HG03442 (cell line): ENCODE measurements around the gene SERTAD2.

Experiments
- ATAC-seq: cut with Tn5 transposase; IDR thresholded peaks from one replicate; pipeline ENCODE4 v1.9.1; 2021; ENCODE audit warnings: mild to moderate bottlenecking, moderate library complexity; ENCODE audit not compliant: unreplicated experiment

Gene SERTAD2

DNA sequence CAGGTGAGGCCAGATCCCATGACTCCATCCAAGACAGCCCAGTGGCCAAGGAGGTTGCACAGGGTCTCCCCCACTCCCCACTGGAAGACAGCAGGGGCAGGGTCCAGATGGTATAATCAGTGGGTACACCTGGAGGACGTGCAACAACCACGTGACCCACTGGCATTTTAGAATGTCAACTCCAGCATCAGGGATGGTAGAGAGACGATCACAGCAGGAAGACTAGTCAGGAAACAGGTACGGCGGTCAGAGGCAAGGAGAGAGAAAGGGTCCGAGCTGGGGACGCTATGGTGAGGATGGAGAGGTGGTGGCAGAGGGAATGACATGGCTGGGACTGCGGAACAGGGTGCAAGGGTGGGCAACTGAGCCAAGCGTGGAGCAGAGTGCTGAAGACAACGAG is 23.0 kb downstream of the SERTAD2 start:
- ATAC-seq, result no peak

DNA sequence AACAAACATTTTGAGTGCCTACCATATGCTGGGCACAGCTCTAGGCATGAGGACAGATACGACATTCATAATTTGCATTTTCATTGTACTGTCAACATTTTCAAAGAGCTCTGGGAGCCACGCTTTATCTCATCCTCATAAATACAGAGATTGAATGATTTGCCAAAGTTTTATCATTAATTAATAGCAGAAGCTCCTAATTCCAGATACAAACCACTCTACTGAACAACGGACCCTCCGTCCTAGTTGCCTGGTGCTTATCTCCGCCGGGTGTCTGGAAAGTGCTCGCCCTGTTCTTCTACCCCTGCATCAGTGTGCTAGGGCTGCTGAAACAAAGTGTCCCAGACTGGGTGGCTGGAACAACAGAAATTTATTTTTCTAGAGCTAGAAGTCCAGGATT is 23.8 kb downstream of the SERTAD2 start:
- no peak for ATAC-seq

DNA sequence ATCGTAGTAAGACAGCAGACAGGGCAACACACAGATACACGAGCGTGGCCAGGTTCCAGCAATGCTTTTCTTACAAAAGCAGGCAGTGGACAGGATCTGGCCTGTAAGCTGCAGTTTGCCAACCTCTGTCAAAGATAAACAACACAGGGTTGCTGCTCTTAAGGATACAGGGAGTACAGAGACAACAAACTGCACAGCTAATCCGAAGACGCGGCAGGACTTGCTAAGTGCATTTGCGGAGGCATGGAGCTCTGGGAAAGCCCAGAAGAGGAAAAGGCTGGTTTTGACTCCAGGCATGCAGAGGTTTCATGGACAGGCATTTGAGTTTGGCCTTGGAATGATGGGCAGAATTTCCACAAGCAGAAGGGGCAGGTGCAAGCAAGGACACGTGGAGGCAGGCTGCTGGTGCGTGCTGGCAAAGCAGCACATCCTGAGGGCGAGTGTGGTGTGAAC is 24.4 kb downstream of the SERTAD2 start:
- no peak for ATAC-seq

DNA sequence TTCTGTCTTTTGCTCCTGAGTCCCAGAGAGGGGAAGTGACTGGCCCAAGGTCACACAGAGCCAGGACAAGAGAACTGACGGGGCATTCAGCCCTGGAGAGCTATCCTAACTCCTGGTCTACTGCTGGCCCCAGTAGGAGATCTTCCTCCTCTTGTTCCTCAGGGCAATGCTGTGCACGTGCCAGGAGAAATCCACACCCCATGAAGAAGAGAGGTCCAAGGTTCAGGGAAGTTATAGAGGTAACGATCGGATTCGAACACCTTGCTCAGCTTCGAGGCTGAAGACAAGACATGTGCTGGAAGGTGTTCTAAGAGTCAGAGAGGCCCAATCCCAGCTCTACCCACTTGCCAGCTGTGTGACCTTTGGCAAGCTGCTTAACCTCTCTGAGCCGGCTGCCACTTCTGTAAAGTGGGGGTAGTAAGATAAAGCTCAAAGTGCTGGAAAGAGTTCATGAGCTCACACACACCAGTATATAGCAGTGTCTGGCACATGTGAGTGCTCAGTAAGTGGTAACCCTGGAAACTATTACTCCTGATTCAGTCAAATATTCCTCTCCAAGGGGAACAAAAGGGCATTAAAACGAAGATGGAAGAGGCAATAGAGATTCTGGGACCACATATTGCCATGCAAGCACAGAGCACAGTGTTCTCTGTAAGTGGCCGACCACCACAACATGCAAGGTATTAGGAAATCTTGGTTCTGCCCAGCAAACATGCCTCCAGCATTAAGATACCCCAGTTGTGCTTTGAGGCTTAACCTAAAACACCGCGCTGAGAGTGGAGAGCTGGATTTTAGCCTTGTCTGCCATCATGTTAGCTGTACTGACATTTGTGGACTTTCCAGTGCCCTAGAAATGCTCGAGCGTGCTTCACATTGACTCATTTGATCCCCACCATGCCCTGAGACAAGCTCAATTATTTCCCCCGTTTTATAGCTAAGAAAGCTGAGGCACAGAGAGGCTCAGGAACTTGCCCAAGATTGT is 25.6 kb downstream of the SERTAD2 start:
- no peak for ATAC-seq

DNA sequence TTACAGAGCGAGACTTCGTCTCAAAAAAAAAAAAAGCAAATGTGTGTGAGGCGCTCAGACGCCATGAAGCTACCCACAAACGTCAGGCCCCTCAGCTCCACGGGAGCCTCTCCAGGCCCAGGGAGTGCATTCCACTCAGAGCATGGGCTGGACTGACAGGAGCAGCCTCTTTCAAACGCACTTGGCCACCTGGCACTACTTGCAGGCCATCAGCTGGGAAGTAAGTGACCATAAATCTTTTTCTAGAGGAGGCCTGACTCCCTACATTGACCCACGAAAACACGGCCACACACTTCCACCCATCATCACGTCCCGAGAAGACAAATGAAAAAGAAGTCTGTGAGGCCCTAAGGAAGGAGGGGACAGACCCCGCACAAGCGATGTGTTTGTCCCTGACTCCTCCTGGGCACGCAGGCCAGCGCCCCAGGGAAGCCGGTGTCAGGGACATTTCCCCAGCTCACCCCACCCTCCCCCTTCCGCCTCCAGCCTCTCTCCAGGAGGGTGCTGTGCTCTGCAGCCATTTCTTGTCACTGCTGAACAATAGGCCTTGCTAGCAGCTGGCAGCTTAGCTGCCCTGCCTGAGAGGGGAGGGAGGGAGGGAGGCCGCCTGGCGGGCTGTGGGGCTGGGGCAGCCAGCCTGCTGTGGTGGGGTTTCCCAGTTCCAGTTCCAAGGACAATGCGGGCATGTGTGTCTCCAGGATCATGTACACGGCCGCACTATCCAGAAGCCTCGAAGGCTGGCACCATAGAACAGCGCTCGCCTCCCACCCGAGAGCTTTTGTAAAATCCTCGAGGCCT is 26.6 kb downstream of the SERTAD2 start:
- ATAC-seq, result no peak

DNA sequence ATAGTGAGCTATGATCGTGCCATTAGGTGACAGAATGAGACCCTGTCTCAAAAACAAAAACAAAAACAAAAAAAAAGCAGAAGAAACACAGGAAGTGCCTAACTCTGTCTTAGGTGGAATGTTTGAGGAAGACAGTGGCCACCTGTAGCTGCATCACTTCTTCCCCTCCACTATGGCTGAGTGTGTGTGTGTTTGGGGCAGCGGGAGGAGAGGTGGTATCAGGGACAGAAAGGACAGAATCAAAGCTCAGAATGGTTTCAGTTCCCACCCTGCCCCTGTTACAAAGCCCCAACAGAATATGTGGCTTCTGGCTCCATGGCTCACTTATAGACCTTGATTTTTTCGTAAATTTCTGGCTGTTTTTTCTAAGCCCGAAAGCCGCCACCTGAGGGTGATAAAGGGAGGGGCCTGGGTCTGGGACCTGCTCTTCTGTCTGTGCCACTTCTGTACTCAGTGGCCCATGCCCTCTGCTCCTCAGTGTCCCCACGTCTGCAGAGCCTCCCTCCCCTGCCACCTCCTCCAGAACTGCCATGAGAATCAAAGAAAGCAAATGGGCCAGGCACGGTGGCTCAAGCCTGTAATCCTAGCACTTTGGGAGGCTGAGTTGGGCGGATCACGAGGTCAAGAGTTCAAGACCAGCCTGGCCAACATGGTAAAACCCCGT is 27.4 kb downstream of the SERTAD2 start:
- no peak for ATAC-seq

DNA sequence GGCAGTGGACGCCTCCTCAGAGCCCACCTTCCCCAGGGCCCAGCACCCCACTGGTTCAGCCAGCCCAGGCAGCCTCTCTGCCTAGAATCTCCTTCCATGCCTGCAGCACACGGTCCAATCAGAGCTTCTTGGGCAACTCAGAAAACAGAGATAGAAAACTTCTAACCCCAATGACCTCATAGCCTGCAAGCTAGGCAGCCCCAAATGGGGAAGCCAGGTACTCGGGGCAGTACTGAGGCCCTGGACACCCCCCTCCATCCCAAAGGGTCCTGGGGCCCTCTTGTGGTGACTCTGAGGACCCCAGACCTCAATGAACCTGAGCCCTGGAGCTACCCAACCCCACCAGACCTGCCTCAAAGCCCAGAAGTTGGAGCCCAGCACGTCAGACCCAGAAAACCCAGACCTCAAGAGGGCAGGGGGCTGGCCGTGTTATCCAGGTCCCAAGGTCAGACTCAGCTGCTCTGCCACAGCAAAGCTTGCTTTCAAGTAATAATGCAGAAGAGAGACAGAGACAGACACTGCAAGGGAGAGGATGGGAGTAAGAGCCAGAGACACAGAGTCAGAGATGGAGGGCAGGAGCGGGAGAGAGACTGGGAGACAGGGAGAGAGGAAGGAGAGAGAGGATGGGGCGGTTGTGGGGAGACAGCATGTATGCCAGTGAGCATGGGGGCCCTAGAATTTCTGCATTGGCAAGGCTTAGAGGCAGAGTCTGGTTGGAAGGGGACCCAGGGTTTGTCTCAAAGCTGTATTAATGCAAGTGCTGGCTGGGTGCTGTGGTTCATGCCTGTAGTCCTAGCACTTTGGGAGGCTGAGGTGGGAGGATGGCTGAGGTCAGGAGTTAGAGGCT is 28.2 kb downstream of the SERTAD2 start:
- no peak for ATAC-seq

DNA sequence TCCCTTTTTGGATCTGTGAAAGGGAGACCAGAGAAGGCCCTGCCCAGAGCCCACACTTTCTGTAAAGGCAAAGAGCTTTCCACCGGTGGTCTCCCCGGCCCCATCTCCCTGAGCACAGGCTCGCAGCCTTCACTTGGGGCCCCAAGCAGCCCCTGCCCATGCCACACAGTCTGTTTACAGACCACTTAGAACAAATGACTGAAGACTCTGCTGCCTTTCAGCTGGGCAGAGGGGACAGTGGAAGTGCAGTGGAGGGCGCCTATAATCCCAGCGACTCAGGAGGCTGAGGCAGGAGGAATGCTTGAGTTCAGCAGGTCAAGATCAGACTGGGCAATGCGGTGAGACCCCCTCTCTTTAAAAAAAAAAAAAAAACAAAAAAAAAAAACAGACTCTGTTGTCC is 28.9 kb downstream of the SERTAD2 start:
- no peak for ATAC-seq

DNA sequence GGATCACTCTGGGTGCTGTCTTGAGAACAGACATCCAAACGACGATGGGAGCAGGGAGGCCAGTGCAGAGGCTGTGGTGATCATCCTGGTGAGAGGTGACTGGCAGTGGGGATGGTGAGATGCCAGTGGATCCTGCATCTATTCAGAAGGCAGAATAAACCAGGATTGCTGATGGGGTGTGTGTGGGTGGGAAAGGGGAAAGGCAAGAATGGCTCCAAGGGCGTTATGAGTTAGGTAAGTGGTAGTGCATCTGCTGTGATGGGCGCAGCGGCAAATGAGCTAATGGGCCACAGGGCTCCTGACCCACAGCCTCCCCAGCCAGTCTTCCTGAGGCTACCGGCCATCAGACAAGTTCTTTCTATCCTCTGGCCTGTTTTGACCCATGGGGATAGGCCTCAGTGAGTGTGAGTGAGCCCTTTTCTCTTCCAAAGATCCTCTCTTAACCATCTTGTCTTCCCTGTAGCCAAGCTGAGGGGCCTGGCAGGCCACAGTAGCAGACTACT is 29.6 kb downstream of the SERTAD2 start:
- no peak for ATAC-seq

DNA sequence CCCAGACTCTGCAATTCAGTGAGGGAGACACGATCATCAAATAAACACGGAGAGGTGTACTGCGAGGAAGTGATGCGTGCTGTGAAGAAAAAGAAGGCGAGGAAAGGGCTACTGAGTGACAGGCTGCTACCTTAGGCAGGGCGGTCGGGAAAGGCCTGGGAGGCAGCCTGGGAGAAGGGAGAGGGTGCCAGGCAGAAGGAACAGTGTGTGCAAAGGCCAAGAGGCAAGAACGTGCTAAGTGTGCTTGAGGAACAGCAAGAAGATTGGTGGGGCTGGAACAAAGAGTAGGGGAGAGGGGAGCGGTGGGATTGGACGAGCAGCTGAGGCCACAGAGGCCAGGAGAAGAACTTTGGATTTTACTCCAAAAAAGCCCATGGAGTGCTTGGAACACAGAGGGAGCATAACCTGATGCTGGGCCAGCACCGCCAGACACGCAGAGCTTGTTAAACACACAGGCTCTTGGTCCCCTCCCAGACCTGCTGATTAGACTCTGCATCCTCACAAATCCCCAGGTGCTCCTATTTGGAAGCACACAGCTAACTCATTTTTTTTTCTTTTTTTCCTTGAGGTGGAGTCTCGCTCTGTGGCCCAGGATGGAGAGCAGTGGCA is 30.4 kb downstream of the SERTAD2 start:
- ATAC-seq, result no peak

DNA sequence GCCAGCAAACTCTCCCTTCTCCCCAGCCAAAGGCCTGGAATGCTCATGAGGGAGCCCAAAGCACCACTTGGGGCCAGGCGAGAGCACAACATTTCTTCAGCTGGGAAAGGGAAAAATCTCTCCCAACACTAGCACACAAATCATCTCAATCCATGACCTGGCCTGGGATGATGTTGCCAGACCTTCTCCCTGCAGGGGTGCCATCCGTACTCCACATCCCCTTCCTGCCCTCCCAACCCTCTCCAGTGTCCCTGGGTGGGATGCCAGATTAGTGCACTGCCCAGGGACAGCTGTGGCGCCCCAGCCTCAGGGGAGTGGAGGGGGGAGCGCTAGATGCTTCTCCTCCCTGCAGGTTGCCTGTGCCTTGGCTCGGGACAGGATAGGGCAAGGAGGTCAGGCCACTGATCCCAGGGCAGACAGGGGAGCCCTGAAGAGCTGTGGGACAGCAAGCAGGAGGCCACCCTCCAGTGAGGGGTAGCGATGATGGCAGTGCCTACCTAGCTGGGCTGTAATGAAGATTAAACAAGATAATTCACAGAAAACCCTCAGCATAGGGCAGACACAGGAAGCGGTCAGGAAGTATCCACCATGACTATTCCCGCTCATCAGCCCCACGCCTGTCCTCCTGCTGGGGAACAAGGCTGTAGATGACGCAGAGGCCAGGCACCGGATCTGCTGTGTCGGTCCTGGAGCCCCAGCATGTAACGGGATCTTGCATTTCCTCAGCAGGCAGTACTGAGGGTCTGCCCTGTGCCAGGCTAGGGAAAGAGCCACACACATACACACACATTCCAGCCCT is 31.1 kb downstream of the SERTAD2 start:
- ATAC-seq, result no peak

DNA sequence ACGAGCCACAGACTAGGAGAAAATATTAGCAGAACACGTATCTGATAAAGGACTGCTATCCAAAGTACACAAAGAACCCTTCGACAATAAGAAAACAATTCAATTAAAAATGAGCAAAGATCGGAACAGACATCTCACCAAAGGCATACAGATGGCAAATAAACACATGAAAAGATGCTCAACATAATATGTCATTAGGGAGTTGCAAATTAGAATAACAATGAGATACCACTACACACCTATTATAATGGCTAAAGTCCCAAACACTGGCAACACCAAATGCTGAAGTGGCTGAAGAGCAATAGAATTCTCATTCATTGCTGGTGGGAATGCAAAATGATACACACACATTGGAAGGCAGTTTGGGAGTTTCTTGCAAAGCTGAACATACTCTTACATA is 33.1 kb downstream of the SERTAD2 start:
- ATAC-seq, result no peak

DNA sequence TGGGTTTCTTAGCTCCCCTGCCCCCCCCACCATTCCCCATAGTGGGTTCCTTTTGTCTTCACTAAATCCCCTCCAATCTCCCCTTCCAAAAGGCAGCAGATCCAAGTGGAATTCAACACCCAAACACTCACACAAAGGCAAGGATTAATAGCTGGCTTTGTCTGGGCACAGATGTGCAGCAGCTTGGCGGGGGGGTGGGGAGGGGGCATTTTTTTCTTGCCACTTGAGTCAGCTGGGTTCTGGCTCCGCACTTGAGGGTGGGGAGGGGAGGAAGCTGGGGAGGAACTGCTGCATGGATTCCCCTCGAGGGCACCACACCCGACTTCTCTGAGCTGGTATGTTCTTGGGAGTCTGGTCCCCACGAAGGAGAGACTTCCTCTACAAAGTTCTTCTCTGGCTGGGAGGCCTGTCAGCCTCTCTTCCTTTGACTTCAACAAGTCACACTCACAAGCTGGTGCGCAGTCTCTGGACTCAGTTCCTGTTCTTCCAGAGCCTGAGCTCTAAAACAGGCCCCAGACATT is 36.0 kb downstream of the SERTAD2 start:
- no peak for ATAC-seq

DNA sequence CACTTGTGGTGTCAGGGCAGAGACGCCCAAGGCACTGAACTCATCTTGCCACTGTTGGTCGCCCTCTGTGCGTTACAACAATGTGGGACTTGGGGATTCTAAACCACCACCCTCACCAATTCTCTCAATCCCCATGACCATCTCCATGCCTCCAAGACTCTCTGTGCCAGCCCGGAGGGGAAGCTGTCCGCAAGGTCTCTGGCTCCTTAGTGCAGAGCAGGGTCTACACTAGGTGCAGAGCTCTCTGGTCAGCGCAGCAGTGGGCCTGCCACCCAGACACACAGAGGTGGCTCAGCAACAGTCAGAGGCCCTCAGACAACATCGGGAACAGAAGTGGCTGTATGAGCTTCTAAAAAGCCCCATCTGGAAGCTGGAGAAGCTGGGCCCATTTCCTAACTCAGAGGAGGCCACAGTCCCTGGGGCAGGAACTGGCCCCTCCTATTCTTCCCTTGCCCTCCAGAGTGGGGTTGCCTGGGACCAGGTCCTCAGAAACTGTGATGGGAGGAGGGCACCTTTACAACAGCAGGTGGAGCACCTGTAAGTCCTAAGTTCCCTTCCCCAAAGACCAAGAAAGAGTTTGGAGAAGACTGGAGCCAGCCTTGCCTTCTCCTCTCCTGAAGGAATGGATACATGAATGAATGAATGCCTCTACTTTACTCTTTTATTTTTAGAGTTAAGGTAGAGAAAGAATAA is 37.7 kb downstream of the SERTAD2 start:
- no peak for ATAC-seq

DNA sequence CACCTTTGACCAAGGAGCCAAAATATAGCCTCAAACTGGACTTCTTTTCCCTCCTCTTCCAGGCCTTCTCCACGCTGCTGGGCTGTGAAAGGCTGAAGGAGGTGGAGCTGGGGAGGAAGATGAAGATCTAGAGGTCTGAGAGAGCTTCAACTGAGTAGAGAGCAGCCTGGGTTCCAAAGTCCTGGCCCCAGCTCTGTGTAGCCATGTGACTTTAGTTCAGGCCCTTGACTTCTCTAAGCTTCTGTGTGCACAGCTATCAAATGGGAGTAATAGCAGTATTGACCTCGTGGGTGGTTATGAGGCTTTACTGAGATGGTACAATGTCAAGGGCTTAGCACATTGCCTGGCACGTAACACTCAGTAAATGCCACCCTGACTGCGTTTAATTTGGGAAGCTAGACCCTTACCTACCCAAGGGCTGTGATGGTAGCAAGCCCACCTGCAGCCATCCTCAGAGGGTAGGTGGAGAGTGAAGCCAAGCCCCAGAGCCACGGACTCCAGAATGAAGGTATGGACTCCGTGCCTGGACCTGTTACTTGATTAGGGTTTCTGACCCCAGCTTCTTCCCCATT is 38.4 kb downstream of the SERTAD2 start:
- ATAC-seq, result no peak

DNA sequence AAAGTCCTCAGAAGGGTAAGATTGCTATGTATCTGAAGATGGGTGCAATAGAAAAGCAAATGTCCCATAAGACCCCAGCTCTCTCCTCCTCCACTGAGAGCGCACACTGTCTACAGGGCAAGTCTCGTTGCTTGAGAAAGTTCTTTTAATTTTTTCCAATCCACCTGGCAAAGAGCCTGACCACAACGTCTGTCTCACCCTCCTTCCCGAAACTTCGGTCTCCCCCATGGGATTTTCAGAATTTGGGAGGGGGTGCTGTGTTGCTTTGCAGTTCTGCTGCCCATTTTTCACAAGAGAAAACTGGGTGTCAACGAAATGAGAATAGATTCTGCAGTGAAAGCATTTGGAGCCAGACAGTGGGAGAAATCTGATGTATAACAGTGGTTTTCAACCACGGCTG is 40.4 kb downstream of the SERTAD2 start:
- no peak for ATAC-seq

DNA sequence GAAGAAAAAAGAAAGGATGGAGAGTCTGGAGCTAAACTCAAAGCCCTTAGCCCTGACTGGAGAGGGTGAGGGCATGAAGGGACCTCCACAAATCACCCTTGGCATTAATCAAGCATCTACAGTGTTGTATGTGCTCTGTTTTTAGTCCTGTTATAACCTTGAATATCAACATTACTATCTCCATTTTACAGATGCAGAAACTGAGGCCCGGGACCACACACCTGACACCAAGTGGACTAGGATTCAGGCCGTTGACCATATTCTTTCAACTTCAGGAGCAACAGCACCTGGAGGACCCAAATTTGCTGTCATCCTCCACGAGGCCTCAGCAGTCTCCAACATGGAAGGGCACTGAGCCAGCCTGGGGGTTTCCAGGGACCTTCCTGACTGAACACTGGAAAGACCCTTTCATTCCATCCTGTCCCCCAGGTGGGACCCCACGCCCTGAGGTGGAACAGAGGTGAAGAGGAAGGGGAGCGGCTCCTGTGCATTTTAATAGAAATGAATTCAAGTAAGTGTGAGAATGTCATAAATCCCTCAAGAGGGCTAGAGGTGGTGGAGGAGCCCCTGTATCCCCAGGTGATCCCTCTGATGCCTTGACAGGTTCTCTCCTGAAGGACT is 41.0 kb downstream of the SERTAD2 start:
- no peak for ATAC-seq
